ENCODE measurements around the gene HHAT. TPM values are rescaled to one million over a fixed set of nuclear protein-coding genes. Genes with fewer than 3 reads are reported as not detected.
"Not testable (repeated sequence)": the region's sequence is repeated elsewhere in the genome, so short reads cannot be mapped to it uniquely, and the experiment has no call there.

HHAT gene
- total RNA-seq, 1 donor from 2014 or later, result 2.4 TPM

DNA sequence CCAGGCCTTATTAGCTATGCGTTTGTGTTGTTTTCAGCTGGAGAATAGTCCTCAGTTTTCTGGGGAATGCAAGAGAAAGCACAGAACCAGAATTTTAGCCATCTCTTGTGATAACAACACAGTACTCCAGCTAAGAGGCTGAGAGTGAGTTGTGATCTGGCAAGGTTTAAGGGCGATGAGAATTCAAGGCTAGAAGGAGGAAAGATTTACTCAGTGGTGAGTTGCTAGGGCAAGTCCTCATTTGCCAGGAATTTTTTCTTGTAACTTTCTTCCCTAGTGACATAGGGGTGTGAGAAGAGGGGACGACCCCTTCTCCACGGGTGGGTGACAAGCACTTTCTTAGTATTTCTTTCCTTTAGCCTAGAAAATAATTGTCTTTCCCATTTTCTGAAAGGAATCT, 53.2 kb downstream of the HHAT start:
- FAIRE-seq (no peak), DNase-seq (ENCODE audit: low spot score in 2 of 2) (no peak)

DNA sequence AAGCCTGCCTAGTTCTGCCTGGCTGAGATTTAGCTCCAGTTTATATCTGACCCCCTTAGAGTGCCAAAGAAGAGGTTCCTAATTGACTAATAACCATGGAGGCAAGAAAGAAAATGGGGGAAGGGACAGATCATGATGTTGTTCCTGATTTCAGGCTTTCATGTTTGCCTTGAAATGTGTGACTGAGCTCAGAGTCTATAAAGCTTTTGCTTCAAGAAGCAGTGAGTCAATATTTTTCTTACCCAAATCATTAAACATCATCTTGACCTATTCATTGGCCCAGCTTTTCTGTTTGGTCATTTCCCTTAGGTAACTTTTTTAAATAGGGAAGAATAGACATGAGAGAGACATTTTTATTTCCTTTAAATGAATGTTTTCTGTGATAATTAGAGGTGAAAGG, 55.9 kb downstream of the HHAT start:
- DNase-seq (ENCODE audit: low spot score in 2 of 2) (no peak), FAIRE-seq (no peak)

DNA sequence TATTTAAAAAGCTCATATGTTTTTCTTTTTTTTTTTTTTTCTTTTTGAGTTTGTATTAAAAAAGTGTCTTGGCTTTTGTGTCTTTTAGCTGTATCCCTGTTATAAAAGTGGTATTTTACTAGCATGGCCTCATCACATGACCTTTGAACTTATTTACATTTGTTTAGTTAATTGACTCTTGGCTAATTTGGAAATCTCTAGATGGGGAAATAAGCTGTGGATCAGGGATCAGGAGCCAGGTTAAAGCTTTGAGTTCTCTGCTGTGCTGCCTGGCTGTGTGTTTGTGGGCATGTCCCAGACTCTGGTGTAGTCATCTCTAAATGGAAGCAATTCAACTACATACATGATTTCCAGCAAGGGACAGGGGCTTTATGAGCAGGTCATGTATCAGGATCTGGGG, 56.5 kb downstream of the HHAT start:
- FAIRE-seq, result no peak

DNA sequence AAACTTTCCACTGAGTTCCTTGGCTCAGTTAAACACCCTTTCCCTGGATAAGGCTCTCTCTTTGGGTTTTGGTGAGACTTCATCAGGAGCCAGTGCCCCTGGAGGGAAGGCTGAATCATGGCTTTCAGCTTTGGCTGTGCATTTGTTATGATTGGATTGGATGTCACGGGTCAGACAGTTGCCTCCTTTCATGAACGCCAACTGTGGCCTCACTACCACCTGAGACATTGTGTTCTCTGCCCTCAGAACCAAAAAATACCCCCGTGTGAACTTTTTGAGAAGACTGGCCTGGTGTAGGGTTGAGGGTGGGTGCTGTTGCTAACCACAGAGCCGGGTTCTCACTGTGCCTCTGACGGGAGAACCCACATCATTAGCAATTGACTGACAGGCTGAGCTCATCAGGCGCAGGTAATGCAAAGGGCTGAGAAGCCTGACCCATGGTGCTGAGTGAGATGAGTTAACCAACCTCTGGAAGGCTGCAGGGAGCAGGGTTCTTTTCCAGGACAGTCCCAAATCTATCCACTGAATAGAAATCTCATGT, 65.6 kb downstream of the HHAT start:
- FAIRE-seq, result no peak
- no peak for DNase-seq (ENCODE audit: low spot score in 2 of 2)

More for the DNA sequence above, 56.5 kb downstream of the HHAT start:
- no peak for DNase-seq (ENCODE audit: low spot score in 2 of 2)

DNA sequence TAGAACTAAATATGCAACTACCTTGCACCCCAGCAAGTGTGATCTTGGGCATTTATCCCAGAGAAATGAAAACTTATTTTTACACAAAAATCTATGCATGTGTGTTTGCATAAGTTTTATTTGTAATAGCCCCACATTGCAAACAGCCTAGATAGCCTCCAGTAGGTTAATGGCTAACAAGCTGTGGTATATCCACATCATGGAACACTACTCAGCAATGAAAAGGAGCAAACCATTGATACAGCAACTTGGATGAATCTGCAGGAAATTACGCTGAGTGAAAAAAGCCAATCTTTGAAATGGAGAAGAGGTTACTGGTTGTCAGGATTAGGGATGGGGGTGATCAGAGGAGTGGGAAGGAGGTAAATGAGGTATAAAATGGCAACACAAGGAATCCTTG, 67.8 kb downstream of the HHAT start:
- DNase-seq (ENCODE audit: low spot score in 2 of 2) (no peak), FAIRE-seq (no peak)

DNA sequence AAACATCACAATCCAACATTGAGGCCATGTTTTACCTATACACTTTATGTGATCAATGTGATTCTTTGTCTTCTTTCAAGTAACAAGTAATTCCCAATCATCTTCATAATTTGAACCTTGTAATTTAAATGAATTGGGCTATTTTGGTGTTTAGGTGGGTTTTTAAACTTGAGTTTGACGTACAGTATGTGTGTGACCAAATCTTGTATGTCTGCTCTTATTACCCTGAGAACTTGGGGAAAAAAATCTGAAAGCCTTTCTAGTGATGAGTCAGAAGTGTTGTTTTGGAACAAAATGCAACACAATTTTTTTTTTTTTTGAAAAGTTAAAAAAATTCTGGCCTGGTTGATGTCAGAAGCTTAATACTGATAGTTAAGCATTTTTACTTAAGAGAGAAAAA, 68.5 kb downstream of the HHAT start:
- DNase-seq (ENCODE audit: low spot score in 2 of 2) (no peak), FAIRE-seq (no peak)

DNA sequence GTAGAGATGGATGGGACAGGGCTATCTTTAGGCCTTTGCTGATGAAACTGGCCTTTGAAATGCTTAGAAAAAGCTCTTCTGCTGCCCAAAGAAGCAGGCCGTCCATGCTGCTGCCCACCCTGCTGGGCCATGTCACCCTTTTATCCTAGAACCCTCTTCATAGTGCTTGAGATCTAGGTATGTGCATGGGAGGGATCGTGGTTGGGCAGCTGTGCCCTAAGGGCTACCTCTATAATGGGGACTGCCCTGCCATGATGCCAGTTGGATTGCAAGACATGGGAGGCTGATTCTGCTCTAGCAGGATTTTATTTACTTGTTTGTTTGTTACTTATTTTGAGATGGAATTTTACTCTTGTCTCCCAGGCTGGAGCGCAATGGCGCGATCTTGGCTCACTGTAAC, 69.0 kb downstream of the HHAT start:
- FAIRE-seq (no peak), DNase-seq (ENCODE audit: low spot score in 2 of 2) (no peak)

DNA sequence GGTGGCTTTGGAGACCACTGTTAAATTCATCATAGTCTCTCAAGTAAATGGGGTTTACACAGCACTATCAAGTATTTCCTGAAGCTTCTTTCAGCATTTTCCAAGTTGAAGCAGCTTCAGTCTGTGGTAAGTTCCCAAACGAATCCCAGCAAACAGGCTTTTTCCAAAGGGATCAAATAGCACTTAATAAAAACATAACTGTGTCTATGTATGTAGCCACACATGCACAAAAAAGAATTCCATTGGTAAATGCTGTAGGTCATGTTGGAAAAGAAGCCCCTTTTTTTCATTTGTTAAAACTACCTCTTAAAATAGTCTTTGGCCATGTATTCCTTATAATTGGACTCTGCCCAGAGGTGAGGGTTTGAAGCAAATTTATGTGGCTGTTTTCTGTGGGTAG, 69.8 kb downstream of the HHAT start:
- FAIRE-seq, result no peak

DNA sequence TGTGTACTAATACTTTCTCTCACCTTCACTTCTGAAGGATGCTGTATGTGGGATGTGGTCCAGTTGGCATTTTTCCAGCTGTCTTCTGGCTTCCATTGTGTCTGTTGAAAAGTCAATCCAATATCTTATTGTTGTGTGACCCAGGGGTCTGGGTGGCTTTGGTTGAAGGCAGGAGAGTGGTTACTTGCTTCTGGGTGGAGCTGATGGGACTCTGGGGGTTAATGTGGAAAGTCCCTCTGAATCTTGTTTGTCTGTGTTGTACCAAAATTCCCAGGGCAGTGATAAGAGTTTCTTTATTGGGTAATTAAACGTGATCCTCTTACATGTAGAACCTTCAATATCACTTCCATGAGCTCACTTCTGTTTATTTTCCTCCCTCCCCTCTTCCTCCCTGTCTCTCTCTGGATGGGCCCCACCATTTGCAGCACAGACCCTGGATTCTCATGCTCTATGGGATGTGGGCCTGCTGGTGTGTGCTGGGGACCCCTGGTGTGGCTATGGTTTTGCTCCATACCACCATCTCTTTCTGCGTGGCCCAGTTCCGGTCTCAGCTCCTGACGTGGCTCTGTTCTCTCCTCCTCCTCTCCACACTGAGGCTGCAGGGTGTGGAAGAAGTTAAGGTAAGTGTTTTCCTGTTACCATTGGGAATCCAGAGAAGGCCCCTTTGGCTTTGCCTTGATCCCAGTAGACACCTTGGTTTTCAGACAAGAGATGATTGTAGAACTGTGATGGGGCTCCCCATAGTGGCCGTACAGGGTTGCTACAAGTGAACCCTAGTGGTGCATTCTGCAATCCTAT, 71.5 kb downstream of the HHAT start:
- DNase-seq (ENCODE audit: low spot score in 2 of 2) (peak; percentile 19 to 58), FAIRE-seq (no peak)

More for the DNA sequence above, 69.8 kb downstream of the HHAT start:
- no peak for DNase-seq (ENCODE audit: low spot score in 2 of 2)

DNA sequence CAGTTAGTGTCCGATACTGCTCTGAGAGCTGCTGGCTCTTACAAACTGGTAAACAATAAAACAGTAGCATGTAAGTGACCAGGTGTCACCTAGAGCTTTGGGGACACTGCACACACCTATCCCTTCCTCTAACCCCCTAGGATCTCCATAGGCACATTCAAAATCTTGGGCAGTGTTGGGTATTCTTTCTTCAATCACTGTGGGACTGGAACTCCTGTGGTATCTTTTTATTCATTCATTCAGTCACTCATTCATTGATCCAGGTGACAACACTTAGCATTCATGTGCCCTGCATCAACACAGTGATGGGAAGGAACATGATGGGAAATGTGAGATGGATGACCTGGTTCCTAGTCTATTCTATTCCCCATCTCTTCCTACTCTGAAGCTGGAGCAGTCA, 73.9 kb downstream of the HHAT start:
- no peak for DNase-seq (ENCODE audit: low spot score in 2 of 2)
- FAIRE-seq, result no peak

DNA sequence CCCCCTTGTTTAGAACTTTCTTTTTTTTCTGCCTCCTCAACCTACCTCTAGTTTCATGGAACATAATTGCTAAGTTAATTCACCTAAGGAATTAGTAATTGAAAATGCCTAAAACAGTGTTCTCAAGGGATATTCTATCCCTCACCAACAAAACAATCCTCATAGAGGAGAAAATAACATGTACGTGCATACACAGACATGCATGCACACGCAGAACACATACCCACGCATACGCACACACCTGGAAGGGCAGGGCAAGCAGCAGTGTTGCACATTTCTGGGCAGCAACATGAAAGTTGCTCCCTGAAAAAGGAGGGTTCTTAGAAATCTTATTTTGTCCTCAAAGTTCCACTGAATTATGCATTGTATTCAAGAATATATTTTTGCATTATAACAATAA, 76.6 kb downstream of the HHAT start:
- FAIRE-seq (no peak), DNase-seq (ENCODE audit: low spot score in 2 of 2) (no peak)

DNA sequence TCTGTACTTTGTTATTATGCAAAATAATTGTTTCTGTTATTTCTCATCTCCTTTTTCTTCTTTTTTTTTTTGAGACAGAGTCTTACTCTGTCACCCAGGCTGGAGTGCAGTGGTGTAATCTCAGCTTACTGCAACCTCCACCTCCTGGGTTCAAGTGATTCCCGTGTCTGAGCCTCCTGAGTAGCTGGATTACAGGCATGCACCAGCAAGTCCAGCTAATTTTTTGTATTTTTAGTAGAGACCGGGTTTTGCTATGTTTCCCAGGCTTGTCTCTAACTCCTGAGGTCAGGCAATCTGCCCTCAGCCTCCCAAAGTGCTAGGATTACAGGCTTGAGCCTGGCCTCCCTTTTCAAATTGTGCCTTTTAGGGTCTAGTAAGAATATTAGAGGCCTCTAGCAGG, 77.6 kb downstream of the HHAT start:
- not testable (repeated sequence) for FAIRE-seq; DNase-seq (ENCODE audit: low spot score in 2 of 2)

DNA sequence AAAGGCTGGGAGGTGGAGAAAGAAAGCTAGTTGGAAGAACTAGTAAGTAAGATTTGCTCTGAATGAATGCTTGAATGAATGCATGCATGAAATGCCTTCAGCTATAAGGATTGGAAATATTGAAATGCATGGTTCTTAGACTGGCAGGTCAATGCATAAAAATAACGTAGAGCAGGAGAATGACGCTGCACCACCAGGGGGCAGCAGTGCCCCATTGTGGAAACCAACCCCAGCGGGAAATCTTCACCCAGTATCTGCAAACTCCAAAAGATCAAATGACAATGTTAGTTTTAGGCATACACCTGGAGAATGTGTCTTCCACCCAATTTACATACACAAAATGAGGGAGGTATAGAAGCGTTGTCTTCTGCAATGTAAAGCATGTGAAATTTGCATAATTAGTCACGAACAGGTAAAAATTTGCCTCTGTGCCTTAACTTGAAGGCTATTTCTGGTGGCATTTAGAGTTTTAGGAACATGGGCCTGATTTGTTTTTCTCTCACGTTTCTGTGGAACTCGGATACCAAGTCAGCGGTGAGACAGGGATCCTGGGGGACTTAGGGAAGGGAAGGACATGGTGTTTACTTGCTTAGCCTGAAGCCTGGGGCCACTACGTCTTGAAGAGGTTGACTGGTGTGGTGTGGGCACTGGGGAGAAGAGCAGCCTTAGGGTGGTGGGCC, 78.6 kb downstream of the HHAT start:
- DNase-seq (ENCODE audit: low spot score in 2 of 2) (peak; percentile 24 to 54), FAIRE-seq (no peak)

DNA sequence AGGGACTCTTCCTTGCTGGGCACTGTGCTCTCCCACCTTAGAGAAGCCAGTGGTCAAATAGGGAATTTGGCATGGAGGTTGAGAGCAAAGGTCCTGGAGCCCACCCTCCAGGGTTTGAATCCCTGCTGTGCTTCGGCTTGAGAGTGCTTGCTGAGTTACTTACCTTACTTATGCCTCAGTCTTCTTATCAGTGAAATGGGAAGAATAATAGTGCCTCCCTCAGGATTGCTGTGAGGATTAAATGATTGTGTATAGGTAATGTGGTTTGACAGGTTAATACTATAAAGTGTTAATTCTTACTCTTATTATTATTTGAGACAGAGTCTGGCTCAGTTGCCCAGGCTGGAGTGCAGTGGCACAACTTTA, 79.2 kb downstream of the HHAT start:
- FAIRE-seq (no peak), DNase-seq (ENCODE audit: low spot score in 2 of 2) (no peak)

DNA sequence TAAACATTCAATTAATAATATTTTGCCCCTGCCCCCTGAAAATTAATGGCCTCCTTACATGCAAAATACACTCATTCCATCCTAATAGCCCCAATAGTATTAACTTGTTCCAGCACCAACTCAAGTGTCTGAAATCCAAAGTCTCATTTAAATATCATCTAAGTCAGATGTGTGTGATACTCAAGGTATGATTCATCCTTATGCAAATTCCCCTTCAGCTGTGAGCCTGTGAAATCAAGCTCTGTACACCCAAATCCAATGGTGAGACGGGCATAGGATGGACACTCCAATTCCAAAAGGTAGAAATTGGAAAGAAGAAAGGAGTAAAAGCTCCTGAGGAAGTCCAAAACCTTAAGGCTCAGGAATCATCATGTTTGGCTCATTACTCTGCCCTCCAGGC, 83.5 kb downstream of the HHAT start:
- no peak for FAIRE-seq

DNA sequence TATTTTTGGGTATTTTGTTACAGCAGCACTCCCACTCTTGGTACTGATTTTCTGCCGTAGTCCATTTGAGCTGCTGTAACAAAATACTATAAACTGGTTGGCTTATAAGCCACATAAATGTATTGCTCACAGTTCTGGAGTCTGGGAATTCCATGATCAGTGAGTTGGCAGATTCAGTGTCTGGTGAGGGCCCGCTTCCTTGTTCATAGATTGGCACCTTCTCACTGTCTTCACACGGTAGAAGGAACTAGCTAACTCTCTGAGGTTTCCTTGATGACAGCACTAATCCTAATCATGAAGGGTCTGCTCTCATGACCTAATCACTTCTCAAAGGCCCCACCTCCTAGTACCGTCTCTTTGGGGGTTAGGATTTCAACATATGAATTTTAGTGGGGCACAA, 85.2 kb downstream of the HHAT start:
- DNase-seq (ENCODE audit: low spot score in 2 of 2) (no peak), FAIRE-seq (no peak)

More for the DNA sequence above, 83.5 kb downstream of the HHAT start:
- DNase-seq (ENCODE audit: low spot score in 2 of 2), result no peak

DNA sequence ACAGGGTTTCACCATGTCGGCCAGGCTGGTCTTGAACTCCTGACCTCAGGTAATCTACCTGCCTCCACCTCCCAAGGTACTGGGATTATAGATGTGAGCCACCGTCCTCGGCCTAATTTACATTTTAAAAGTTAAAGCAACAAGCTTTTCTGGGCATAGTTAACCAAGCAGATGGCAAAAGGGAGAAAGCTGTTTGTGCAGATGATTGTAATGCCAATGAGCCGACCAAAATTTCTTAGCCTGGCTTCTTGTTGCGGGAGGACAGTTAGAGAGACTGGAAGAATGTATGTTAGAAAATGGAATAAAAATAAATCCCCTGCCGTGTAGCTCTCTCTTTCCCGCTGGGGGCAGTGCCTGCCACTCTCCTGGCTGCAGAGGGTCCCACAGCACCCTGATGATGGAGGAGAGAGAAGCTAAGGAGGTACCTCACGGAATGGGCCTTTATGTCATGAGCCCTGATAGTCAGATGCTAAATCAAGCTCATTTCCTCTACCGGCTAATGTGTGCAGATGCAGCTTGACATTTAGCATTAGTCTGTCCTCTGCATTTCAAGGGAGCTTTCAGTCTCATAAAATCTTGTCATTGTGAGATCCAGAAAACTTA, 87.2 kb downstream of the HHAT start:
- DNase-seq (ENCODE audit: low spot score in 2 of 2), result no peak
- no peak for FAIRE-seq

DNA sequence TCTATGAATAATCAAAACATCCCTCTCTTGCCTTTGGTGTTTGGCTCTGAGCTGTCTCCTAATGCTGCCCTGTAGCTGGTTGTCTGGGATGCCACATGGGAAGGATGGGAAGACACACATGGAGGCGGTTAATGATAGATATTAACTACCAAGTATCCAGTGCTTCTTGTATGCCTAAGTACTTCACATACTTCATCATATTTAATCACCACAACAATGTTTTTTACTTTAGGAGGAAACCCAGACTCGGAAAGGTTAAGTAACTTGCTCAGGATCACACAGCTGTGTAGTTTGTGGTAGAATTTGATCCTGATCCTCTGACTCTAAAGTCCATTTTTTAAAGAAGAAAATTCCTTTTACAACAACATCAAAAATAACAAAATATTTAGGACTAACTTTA, 88.0 kb downstream of the HHAT start:
- FAIRE-seq, result no peak

DNA sequence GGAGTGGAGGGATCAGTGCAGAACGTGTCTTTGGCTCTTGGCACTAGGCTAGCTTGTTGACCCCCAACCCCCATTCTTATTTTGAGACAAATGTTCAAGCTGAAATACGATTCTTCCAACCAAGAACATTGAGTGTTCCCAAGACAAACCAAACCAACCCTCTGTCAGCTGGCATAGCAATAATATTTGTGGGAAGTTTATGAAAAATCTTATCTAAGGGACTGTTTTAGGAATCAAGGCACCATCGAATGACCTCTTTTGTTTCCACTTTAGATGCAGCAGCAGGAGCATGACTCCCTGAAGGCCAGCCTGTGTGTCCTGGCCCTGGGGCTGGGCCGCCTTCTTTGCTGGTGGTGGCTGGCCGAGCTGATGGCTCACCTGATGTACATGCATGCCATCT, 89.2 kb downstream of the HHAT start:
- no peak for FAIRE-seq
- no peak for DNase-seq (ENCODE audit: low spot score in 2 of 2)

More for the DNA sequence above, 88.0 kb downstream of the HHAT start:
- no peak for DNase-seq (ENCODE audit: low spot score in 2 of 2)

DNA sequence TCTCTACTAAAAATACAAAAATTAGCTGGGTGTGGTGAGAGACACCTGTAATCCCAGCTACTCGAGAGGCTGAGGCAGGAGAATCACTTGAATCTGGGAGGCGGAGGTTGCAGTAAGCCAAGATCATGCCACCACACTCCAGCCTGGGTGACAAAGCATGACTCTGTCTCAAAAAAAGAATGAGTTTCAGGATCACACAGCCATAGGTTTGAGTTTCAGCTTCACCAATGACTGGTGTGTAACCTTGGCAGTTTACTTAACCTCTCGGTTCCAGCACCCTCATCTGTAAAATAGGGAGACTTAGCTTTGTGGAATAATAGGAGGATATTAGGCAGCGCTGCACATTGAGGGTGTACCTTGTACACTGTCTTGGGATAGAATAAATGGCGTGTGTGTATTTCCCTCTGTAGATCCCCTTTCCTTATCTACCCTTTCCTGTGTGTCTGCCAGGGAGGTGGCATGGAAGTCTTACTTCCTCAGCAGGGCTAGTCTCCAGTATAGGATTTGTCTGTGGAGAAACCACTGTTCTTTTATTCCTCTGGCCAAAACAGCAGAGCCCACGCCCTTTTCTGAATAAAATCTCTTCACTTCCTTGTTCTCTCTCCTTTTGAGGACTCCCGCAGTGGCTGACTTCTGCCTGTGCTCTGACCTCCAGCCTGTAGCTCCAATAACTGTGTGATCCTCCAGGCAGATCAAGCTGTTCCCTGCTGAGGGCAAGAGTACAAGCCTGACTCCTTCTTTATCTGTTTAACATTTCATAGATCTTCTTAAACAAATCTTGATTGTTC, 90.4 kb downstream of the HHAT start:
- no peak for DNase-seq (ENCODE audit: low spot score in 2 of 2)
- FAIRE-seq, result no peak

DNA sequence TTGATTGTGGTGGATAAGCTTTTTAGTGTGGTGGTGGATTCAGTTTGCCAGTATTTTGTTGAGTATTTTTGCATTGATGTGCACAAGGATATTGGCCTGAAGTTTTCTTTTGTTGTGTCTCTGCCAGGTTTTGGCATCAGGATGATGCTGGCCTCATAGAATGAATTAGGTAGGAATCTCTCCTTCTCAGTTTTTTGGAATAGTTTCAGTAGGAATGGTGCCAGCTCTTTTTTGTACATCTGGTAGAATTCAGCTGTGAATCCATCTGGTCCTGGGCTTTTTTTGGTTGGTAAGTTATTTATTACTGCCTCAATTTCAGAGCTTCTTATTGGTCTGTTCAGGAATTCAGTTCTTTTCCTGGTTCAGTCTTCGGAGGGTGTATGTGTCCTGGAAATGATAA, 98.0 kb downstream of the HHAT start:
- not testable (repeated sequence) for FAIRE-seq; DNase-seq (ENCODE audit: low spot score in 2 of 2)

Measured in frontal cortex (tissue), 4 donors.